Lower leg skin (tissue), 3 donors: Measurements from ENCODE around the gene STRN.

ENCODE experiments used
- CTCF ChIP-seq, 3 donors: fragments of 450-650 bp; IDR thresholded peaks; one replicate each; pipeline ENCODE4 v1.5.1; 2016; ENCODE audit warnings: antibody characterized with exemption in 3 of 3, mild to moderate bottlenecking in 3 of 3, moderate library complexity in 2 of 3
- POLR2A ChIP-seq, 2 donors: fragments of 450-650 bp; IDR thresholded peaks; one replicate each; pipeline ENCODE4 v1.6.1; 2016 to 2017; ENCODE audit warnings: antibody characterized with exemption in 2 of 2, mild to moderate bottlenecking in 1 of 2, moderate library complexity in 1 of 2

- TF ChIP-seq CTCF (IDR thresholded peaks at IDR 0.05) (no peak), POLR2A (IDR thresholded peaks at IDR 0.05) (peak in 1 of 2 donors; percentile 44)
Measured at GRCh38 chr2:36966370-36967235, at the start of gene STRN.
